DMS 273 treated with DMSO at 0.1 percent for 48 hours (cell line): ENCODE measurements around the gene PIWIL1.

ENCODE experiments used
- DNase-seq: peaks from one replicate; lab custom pipeline; 2025; lab: John Stamatoyannopoulos, UW

The PIWIL1 gene

DNA sequence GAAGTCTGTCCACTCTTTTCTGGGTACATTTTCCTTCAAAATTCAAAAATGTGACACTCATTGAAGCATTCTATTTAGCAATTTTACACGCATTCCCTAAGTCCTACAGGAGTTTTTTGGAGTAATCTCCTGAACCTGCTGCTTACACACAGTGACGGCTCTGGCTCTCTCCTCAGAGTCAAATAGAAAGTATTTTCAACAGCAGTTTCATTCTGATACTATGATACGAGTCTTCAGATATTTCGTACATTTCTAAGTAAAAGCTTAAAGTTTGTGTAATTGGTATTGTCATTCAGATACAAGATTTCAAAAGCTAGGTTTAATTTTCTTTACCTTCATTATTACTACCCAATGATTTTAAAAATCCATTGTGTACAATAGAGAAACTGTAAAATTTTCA lies 36.4 kb downstream of the PIWIL1 start:
- no peak for DNase-seq

DNA sequence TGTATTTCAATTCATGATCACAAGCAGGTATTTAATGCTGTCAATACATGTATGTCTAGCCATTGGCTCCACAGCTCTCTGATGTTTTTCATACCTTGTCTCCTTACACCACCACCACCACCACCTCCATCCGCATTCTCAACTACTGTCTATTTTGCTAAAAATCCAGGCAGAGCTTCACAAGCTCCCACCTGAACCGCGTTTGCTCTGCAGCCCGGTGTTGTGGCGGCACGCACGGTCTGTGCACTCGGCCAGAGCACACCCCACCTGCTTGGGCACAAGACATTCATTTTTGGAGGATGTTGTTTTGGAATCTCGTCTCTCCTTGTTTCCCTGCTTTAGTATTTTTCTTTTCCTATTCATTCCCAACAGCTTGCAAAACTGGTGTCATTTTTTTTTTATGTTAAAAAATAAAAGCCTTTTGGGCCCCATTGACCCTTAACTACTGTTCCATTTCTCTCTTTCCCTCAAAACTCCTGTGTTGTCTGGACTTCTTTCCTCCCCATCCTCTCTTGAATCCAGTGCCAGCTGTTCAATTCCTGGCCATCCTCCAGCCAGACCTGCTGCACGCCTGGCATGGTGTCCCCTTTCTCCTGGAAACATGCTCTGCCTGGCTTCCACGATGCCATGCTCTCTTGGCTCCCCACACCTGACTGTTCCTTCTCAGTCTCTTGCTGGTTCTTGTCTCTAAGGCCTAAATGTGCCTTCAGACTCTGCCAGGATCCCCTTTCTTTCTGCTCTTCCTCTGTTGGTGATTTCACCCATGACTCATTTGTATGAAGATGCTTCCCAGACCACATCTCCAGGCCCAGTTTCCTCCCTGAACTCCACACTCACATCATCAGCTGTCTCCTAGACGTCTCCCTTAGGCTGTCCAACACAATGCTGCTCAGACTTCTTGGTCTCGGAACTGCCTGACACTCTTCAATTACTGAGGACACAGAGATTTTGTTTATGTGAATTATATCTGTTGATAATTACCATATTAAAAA lies 37.9 kb downstream of the PIWIL1 start:
- peak; percentile 0 for DNase-seq

DNA sequence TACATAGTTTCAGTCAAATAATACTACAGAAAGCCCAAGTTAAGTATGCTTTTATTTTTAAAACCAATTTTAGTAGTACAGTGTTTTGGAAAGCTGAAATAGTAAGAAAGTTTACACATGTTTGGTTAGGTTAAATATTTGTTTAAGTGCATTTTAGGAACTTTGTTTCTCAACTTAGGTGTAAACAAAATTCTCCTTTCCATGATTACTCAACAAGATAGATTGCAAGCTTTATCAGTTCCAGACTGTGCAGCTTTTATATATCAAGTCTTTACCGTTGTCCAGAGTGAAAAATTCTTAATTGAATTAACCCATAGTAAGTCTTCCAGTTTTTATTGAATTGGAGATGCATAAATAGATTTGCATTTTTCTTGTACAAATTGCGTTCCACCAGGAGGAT lies 45.1 kb downstream of the PIWIL1 start:
- DNase-seq, result no peak

DNA sequence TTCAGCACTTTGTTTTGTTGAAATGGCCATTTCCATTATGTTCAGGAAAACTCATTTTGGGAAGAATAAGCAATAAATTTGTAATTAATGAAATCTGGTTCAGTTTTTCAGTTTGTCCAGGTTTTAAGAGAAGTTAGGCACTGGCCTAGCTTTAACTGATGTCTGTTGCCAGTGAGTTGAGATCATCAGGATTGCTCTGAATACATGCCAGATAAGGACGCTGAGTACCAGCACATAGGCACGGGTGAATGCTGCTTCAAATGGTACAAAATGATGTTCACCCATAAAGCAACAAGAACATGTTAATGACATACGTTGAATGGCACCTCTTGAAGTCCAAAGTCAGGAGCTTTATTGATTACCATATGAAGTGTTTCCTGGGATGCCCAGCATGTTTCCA lies 46.5 kb downstream of the PIWIL1 start:
- DNase-seq, result no peak

DNA sequence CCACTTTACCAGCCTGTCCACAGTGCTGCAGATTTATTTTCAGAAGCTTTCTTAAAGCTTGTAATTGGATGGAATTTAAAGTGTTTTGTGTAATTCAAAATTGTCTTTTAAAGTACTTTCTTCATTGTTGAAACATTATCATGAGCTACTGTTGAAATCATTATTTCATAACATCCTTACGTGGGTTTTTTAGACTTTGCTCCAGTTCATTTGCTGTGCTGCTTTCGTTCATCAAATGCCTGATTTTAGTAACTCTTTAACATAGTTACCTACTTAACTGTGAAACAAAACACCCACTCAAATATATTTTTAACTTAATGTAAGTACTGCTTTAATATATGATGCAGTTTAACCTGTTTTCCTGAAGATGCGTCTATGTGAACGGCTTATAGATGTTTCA lies 47.5 kb downstream of the PIWIL1 start:
- DNase-seq, result no peak

DNA sequence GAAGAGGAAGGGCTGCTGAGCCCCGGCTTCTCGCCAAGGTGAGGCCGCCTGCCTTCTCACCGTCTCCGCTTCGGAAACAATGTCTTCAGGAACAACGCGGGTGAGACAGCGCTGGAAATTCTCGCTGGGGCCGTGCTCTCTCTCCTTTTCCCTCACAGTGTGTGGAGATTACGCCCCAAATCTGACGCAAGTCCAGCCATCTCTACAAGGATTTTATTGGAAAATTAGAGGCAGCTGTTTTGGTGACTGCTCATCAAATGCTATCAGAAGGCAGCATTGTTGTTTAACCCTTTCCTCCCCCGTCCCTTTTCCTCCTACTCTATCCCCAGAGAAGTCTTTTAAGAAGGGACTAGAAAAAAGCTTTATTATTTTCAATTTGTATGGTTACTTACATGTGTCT lies 53.5 kb downstream of the PIWIL1 start:
- no peak for DNase-seq

DNA sequence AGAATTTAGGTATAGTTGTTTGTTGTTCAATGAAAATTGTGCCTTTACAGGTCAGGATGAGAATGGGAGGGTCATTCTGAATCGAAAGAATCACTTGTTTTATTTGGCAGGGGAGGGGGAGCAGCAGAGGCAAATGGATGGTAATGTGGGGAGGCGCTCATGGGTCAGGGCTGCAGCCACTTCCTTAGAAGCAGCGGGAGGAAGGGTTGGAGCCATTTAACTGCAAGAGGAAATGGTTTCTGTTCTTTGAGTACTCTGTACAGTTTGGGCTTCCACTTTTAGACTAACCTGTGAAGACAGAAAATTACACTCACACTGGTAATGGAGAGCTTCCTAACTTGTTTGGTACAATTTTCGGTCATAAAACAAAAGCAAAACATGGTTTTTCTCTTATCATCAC lies 57.2 kb downstream of the PIWIL1 start:
- no peak for DNase-seq

DNA sequence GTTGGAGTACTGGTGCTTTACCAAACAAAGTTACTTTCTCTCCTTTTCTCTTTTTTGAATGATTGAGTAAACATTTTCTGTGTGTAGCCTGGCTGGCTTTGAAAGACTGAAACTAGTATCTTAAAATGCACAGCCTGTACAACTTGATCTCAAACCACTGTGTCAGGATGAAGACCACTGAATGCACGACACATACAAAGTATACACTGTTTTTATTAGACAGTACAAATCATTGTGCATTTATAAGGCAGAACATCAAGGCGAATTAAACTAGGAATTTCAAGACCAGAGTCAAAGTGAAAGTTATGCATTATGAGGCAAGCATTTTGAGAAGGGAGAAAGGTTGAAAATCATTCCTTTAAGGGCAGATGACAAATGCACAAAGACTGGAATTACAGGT lies 59.0 kb downstream of the PIWIL1 start:
- no peak for DNase-seq

DNA sequence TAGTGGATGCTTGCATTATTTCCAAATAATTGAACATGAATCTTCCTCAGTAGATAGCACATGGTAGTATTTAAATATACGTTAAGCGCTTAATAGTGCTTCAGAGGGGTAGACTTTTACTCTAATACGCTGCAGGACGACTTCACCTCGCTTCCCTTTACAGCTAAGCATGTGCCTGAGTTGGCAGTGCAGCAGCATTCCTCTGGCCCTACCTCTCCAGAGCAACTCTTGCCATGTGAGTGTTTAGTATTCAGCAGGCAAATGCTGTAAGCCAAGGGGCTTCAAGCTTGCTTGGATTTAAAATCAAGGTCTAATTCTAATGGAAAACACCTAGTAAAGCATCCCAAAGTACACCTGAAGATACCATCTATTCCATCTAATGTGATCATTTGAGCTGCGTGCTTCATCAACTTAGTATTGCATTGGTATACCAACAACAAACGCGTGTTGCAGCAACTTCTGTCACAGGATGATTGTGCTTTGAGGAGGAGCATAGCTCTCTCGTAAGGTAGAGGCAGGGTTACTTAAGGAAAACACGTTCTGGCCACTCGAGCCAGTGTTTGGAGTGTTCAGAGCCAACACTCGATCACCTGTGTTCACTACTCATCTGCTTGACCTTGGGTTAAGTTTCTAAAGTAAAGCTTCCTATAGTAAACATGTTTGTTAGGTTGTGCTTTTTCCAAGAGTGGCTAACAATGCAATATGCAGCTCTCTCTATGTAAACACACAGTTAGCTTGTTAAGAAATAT lies 60.6 kb downstream of the PIWIL1 start:
- DNase-seq, result no peak

DNA sequence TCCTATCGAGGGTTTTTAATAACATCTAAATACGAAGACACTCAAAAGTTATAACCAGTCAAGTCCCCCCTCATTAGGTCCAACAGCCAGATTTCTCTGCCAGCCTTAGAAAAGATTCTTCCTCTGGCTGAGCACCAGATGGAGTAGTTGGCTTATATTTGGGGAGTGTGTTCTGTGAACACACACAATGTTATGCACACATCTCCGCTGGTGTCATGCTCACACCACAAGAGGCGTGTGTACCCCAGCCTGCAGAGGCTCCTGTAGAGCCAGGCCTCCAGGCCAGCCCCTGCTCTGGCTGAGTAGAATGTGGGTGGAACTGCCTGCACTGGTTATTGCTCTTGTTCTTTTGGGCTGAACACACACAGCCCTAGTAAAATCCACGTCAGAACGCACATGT lies 64.0 kb downstream of the PIWIL1 start:
- DNase-seq, result no peak

DNA sequence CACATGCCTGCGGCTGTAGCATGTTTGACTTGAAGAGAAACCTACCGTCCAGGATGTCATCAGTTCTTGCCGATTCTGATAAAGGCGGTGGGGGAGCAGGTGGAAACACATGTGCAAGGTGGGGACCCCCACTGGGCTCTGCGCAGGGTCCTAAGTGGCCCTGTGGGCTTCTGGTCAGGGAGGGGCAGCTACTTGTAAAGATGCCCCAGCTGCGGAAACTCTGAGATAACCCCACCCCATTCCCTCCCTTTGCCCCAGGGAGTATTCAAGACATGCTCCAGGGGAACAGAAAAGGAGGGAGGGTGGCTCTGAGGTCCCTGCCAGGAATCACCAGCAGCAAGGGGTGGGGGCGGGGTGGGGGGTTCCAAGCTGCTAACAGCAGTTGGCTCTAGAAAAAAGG lies 67.6 kb downstream of the PIWIL1 start:
- DNase-seq, result no peak

DNA sequence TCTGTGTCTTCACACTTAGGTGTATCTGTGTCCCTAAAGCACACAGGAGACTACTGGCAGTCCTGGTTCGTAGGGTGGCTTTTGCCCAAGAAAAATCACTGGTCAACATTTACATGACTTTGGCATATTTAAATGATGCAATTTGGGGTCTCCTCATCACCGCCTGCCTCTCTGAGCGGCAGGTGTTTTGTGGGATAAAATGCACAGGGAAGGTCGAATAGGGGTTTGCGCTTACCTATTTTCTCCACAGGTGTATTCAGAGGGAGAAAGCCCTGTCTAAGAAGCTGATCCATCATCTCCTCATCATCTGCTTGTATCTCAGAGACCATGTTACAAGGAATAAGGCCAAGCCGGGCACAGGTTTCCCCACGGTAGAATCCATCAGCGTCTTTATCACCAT lies 74.7 kb downstream of the PIWIL1 start:
- no peak for DNase-seq

DNA sequence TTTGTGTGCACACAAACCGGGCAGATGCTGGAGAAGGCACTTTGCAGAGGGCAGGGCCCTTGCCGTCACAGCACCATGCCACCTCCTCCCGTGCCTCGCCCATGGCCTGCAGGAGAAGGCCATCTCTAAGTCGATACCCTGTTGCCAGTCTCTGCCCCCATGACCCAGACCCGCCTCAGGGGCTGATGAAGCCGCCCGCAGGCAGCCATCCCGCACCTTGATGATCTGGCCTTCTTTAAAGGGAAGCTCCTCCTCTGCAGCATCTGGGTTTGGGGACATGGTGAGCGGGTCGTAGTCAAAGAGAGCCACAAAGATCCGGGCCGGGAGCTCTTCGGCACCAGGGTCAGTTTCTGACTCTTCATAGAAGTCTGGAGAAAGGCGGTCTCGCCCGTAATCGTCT lies 76.2 kb downstream of the PIWIL1 start:
- no peak for DNase-seq

DNA sequence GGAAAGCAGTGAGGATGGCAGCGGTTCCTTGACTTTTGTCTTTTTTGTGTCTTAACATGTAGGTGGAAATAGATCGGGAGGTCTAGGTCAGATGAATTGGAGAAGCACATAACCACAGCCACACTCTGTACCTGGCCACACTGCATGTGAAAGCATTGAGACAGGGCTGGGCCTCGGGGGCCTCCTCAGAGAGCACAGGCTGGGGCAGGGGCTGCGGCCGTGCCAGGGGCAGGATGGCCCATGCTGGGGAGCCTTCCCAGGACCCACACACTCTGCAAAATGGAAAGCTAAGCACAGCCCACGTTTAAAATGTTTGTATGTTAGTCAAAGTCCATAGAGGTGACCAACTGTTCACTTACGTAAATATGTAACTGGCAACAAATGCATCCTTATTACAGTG lies 76.7 kb downstream of the PIWIL1 start:
- DNase-seq, result no peak

DNA sequence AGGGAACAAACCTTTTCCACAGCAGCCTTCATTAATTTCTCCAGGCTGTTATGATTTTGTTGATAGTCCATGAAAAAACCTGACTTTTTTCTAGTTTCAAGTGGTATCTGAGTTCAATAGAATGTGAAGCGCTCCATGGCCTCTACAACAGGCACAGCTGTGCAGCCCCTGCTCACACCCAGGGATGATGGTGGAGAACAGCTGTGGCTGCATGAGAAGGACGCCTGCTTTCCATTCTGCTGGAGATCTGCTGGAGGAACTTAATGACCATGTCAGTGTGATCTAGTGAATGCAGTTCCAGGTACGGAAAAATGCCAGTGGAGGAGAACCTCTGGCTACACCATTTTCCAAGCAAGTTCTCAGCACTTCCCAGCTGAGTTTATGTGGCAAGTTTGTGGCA lies 80.6 kb downstream of the PIWIL1 start:
- DNase-seq, result no peak

DNA sequence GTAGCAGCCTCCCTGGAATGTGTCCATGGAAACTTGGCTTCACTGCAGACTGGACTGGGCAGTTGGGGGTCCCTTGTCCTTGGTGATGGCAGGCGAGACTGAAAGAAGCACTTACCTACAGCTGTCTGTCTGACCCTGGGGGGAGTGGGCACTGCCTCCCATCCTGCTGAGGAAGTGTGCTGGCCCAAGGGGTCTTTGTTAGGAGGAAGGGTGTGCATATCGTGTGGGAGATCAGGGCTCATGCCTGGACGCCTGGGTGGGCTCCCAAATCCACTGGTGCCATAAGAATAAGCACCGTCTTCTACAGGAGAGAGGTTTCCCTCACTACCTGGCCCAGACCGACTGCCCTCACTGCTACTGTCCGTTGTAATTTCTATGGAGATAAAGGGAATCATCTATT lies 81.4 kb downstream of the PIWIL1 start:
- DNase-seq, result no peak

DNA sequence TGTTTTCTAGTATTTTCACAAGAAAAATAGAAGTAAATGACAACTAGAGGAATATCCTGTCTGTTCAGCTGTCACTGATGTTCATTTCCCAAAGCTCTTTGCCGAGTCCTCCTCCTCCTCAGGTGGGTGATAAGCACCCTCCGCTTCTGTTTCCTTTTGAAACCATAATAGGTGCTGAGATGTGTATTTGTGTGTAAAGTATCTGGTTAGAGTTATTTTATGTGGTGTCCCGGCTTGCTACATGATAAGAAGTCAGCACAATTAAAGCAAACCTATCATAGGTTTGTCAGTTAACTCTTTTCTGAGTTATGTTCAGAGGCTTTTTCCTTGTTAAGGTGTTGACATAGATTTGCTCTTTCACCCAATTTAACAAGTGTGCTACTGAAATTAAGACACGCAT lies 82.4 kb downstream of the PIWIL1 start:
- no peak for DNase-seq

DNA sequence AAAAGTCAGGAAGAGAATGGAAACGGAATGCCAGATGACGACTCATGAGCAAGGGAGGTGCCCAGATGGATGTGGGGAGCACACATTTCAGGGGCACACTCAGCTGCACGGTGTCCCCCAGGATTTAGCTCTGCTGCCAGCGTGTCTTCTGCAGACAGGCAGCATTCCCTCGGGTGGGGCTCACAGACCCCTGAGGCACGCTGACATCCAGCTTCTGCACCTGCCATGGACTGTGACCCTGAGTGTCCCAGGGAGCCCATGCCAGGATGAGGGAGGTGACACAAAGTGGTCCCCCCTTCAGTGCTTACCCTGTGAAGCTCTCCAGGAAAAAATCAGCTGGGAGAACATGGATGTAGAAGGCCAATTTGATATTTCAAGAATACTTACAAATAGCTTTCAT lies 84.2 kb downstream of the PIWIL1 start:
- DNase-seq, result no peak
